Stimulated activated CD4-positive, alpha-beta T cell treated with anti-CD3 and anti-CD28 coated beads, Interleukin-12 subunit alpha, Interleukin-12 subunit beta, amount 100 ng/mL, for 4 hours (primary cell): ENCODE results near the gene ATP8A1.
"Not testable (repeated sequence)": the region's sequence is repeated elsewhere in the genome, so short reads cannot be mapped to it uniquely, and the experiment has no call there.

Experiments
- DNase-seq: peaks from one replicate; pipeline ENCODE4 v3.0.0-alpha.2; 2020

The ATP8A1 gene

GRCh38 chr4:42490015-42490414, 166.9 kb downstream of the ATP8A1 start:
- DNase-seq = no peak

GRCh38 chr4:42489095-42489494, 167.8 kb downstream of the ATP8A1 start:
- no peak for DNase-seq

- no peak for DNase-seq
Measured at GRCh38 chr4:42488554-42488953, 168.4 kb downstream of the ATP8A1 start.

GRCh38 chr4:42488114-42488513, 168.8 kb downstream of the ATP8A1 start:
- no peak for DNase-seq

GRCh38 chr4:42487230-42487629, 169.7 kb downstream of the ATP8A1 start:
- DNase-seq = no peak

- DNase-seq = not testable (repeated sequence)
Measured at GRCh38 chr4:42486156-42486555, 170.7 kb downstream of the ATP8A1 start.

- DNase-seq = no peak
Measured at GRCh38 chr4:42484630-42485029, 172.3 kb downstream of the ATP8A1 start.

- DNase-seq = no peak
Measured at GRCh38 chr4:42483426-42484379, 173.2 kb downstream of the ATP8A1 start.

- no peak for DNase-seq
Measured at GRCh38 chr4:42482516-42483327, 174.2 kb downstream of the ATP8A1 start.

GRCh38 chr4:42480717-42481116, 176.2 kb downstream of the ATP8A1 start:
- no peak for DNase-seq

GRCh38 chr4:42480281-42480680, 176.6 kb downstream of the ATP8A1 start:
- DNase-seq = no peak

GRCh38 chr4:42478946-42479345, 178.0 kb downstream of the ATP8A1 start:
- no peak for DNase-seq

GRCh38 chr4:42478509-42478908, 178.4 kb downstream of the ATP8A1 start:
- no peak for DNase-seq

GRCh38 chr4:42474406-42474805, 182.5 kb downstream of the ATP8A1 start:
- no peak for DNase-seq

- no peak for DNase-seq
Measured at GRCh38 chr4:42473071-42473684, 183.7 kb downstream of the ATP8A1 start.

GRCh38 chr4:42471896-42472295, 185.0 kb downstream of the ATP8A1 start:
- DNase-seq = no peak

GRCh38 chr4:42470023-42470422, 186.9 kb downstream of the ATP8A1 start:
- no peak for DNase-seq

GRCh38 chr4:42467777-42468176, 189.1 kb downstream of the ATP8A1 start:
- DNase-seq = not testable (repeated sequence)

GRCh38 chr4:42466273-42466844, 190.5 kb downstream of the ATP8A1 start:
- no peak for DNase-seq

GRCh38 chr4:42464550-42465094, 192.3 kb downstream of the ATP8A1 start:
- DNase-seq = no peak

GRCh38 chr4:42461216-42461615, 195.7 kb downstream of the ATP8A1 start:
- DNase-seq = not testable (repeated sequence)

GRCh38 chr4:42460043-42460442, 196.9 kb downstream of the ATP8A1 start:
- no peak for DNase-seq

GRCh38 chr4:42458657-42459056, 198.2 kb downstream of the ATP8A1 start:
- DNase-seq = no peak
